D341Med (cell line): Measurements from ENCODE around the gene DCD.

Experiments used
- DNase-seq: peaks from one replicate; pipeline ENCODE4 v3.0.0; 2012; ENCODE audit warnings: low spot score

Gene DCD

GRCh38 chr12:54606556-54606955, 41.6 kb downstream of the DCD start:
- no peak for DNase-seq

- no peak for DNase-seq
Measured at GRCh38 chr12:54605138-54605970, 42.8 kb downstream of the DCD start.

GRCh38 chr12:54604436-54604835, 43.7 kb downstream of the DCD start:
- no peak for DNase-seq

- no peak for DNase-seq
Measured at GRCh38 chr12:54603872-54604271, 44.3 kb downstream of the DCD start.

GRCh38 chr12:54603173-54603814, 44.9 kb downstream of the DCD start:
- DNase-seq: peak; percentile 74

- DNase-seq: no peak
Measured at GRCh38 chr12:54602661-54603060, 45.5 kb downstream of the DCD start.

GRCh38 chr12:54601841-54602240, 46.3 kb downstream of the DCD start:
- no peak for DNase-seq

- no peak for DNase-seq
Measured at GRCh38 chr12:54598970-54599369, 49.2 kb downstream of the DCD start.

GRCh38 chr12:54596526-54596946, 51.6 kb downstream of the DCD start:
- peak; percentile 74 for DNase-seq

GRCh38 chr12:54595471-54595870, 52.7 kb downstream of the DCD start:
- DNase-seq: no peak
